ENCODE results near the gene TPP1.

DNA sequence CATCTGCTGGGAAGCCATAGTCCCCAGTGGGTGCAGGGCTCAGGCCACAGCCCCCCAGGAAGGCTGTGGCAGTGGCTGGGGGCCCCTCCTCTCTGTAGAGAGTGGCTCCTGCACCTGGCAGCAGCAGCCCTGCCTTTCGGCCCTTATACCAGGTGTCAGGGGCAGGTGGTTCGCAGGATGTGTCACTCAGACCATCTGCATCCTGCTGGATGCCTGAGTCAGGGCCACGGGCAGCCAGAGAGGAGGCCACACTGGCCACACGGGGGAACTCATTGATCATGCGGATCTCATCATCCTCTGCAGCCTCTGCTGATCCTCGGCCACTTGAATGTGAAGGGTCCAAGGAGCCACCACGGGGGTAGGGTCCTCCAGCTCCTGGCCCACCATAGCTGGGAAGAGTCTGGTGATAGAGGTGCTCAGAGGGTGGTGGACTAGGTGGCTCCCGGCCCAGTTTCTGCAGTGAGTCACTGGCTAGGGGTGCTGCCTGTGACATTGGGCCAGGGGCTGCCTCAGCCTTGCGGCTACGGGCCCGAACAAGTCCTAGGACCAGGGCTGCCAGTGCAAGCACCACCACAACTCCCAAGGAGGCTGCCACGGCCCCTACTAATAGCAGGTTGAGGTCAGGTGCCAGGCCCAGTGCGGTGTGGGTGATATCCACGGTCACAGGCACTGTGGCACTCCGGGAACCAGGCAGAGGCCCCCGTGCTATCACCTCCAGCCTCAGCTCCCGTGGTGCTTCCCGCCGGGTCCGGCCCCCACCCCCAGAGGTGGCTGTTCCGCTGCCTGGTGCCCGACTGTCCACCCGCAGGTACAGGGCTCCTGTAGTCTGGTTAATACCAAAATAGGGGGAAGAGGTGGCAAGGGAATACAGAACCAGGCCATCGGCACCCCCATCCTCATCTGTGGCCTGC lies 3.3 kb upstream of the TPP1 start:
- TF ChIP-seq CTCF (conservative IDR thresholded peaks at IDR 0.05 in 1 of 2, IDR thresholded peaks at IDR 0.05 in 1 of 2; ENCODE audit: low read depth in 1 of 2, low read length in 2 of 2) (no peak), EZH2 (IDR thresholded peaks at IDR 0.05; ENCODE audit: low read length, missing control alignments) (no peak)
